ENCODE measurements around the gene ATP10A.

DNA sequence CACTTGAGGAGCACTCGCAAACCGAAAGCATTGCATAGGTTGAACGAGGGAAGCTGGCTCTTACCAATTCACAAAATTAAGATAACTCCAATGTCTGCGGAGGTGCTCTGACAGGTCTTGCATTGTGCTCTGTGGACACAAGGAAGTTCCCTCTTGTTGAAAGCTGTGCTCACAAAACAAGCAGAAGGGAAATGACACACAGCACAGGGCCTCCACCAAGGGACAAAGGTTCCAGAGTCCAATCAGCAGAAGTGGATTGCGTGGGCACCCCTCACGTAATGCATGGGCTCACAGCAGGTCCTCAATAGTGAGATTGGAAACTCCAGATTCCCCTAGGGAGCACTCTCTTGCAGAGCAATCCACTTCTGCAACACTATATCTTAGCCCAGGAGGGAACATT is 89.9 kb downstream of the ATP10A start:
- TF ChIP-seq, protein P1, sequence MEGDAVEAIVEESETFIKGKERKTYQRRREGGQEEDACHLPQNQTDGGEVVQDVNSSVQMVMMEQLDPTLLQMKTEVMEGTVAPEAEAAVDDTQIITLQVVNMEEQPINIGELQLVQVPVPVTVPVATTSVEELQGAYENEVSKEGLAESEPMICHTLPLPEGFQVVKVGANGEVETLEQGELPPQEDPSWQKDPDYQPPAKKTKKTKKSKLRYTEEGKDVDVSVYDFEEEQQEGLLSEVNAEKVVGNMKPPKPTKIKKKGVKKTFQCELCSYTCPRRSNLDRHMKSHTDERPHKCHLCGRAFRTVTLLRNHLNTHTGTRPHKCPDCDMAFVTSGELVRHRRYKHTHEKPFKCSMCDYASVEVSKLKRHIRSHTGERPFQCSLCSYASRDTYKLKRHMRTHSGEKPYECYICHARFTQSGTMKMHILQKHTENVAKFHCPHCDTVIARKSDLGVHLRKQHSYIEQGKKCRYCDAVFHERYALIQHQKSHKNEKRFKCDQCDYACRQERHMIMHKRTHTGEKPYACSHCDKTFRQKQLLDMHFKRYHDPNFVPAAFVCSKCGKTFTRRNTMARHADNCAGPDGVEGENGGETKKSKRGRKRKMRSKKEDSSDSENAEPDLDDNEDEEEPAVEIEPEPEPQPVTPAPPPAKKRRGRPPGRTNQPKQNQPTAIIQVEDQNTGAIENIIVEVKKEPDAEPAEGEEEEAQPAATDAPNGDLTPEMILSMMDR (conservative IDR thresholded peaks at IDR 0.05), result no peak
- no peak for TF ChIP-seq ZFX (IDR thresholded peaks at IDR 0.05)
